DOHH2 (cell line): Measurements from ENCODE around the gene PHKA2.

Source experiments
- EZH2phosphoT487 ChIP-seq: fragments of 200-600 bp; sonication (generic); IDR thresholded peaks from 2 replicates; pipeline ENCODE4 v1.6.1; 2017; ENCODE audit warnings: borderline replicate concordance, mild to moderate bottlenecking, antibody characterized with exemption, low read length, moderate library complexity, mixed read lengths
- TF ChIP-seq, protein P1 (sequence below): fragments of 200-600 bp; sonication (generic); IDR thresholded peaks from one replicate; pipeline ENCODE4 v1.5.1; 2014; ENCODE audit warnings: antibody characterized with exemption, mild to moderate bottlenecking, low read depth, low read length; ENCODE audit not compliant: poor library complexity, severe bottlenecking

DNA sequence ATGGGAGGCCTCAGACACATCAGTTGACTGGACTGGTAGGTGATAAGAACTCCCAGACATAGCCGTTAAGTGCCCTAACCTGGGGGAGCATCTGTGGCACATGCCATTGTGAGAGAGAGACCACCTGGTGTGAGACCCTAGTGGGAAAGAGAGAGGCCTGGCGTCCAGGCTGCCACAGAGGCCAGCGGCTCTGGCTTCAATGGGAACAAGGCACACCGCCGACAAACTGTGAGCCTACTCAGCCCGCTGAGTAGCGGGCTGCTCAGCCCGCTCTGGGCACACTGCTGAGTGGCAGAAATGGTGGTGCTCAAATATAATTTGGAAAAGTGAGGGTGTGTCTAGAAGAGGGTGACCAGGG is 34.0 kb downstream of the PHKA2 start:
- TF ChIP-seq, protein P1, sequence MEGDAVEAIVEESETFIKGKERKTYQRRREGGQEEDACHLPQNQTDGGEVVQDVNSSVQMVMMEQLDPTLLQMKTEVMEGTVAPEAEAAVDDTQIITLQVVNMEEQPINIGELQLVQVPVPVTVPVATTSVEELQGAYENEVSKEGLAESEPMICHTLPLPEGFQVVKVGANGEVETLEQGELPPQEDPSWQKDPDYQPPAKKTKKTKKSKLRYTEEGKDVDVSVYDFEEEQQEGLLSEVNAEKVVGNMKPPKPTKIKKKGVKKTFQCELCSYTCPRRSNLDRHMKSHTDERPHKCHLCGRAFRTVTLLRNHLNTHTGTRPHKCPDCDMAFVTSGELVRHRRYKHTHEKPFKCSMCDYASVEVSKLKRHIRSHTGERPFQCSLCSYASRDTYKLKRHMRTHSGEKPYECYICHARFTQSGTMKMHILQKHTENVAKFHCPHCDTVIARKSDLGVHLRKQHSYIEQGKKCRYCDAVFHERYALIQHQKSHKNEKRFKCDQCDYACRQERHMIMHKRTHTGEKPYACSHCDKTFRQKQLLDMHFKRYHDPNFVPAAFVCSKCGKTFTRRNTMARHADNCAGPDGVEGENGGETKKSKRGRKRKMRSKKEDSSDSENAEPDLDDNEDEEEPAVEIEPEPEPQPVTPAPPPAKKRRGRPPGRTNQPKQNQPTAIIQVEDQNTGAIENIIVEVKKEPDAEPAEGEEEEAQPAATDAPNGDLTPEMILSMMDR: no peak
- TF ChIP-seq EZH2phosphoT487: no peak
